ENCODE results near the gene SHKBP1. TPM values are rescaled to one million over a fixed set of nuclear protein-coding genes. Genes with fewer than 3 reads are reported as not detected.

SHKBP1 gene
- polyA plus RNA-seq, 1 donor from 2014 or later = 3.8 TPM

DNA sequence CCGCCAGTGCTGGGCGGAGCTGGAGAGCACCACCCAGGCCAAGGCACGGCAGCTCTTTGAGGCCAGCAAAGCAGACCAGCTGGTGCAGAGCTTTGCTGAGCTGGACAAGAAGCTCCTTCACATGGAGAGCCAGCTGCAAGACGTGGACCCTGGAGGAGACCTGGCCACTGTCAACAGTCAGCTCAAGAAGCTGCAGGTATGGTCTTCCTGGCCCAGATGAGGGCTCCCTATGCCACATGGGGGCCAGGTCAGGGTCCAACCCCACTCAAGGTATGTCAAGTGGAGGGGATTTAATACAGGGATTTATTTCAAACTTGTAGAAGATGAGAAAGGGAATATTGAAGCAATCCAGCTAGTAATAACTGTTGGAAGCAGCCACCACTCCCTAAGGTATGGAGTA is 42.5 kb upstream of the SHKBP1 start:
- Histone ChIP-seq H3K27me3 (ENCODE audit: insufficient read depth, low read depth, low read length) (peaks cover 21% of the 10 kb centered on the region), H3F3A (ENCODE audit: insufficient read depth, low read length, poor library complexity, severe bottlenecking) (no peaks in the 10 kb centered on the region), H3K79me2 (replicated peaks; ENCODE audit: insufficient read depth, low read length) (no peaks in the 10 kb centered on the region), H3K9me2 (ENCODE audit: insufficient read depth, low read length) (no peaks in the 10 kb centered on the region), H3K36me3 (ENCODE audit: insufficient read depth, low read length) (no peaks in the 10 kb centered on the region), H3K9me3 (ENCODE audit: low read length) (no peaks in the 10 kb centered on the region), H3K9ac (ENCODE audit: low read length) (no peak overlapping the region), H3K4me2 (ENCODE audit: low read length) (no peak overlapping the region), H2AFZ (ENCODE audit: low read depth, low read length) (no peak overlapping the region), H3K4me3 (ENCODE audit: low read length) (no peak overlapping the region), H3K27ac (ENCODE audit: low read length) (no peak overlapping the region), H4K20me1 (ENCODE audit: insufficient read depth) (no peaks in the 10 kb centered on the region)
- TF ChIP-seq SMC3 (conservative IDR thresholded peaks at IDR 0.05; ENCODE audit: poor library complexity) = no peak
- TF ChIP-seq REST (IDR thresholded peaks at IDR 0.05; ENCODE audit: borderline replicate concordance) = no peak
- TF ChIP-seq RAD21 (conservative IDR thresholded peaks at IDR 0.05) = no peak
- TF ChIP-seq TAF1 (IDR thresholded peaks at IDR 0.05; ENCODE audit: low read depth) = no peak
- no peak for TF ChIP-seq MXI1 (conservative IDR thresholded peaks at IDR 0.05; ENCODE audit: poor library complexity, severe bottlenecking)
- TF ChIP-seq EZH2 (IDR thresholded peaks at IDR 0.05; ENCODE audit: borderline replicate concordance, insufficient read depth, low read length, poor library complexity, severe bottlenecking) = no peak
- TF ChIP-seq, protein P1, sequence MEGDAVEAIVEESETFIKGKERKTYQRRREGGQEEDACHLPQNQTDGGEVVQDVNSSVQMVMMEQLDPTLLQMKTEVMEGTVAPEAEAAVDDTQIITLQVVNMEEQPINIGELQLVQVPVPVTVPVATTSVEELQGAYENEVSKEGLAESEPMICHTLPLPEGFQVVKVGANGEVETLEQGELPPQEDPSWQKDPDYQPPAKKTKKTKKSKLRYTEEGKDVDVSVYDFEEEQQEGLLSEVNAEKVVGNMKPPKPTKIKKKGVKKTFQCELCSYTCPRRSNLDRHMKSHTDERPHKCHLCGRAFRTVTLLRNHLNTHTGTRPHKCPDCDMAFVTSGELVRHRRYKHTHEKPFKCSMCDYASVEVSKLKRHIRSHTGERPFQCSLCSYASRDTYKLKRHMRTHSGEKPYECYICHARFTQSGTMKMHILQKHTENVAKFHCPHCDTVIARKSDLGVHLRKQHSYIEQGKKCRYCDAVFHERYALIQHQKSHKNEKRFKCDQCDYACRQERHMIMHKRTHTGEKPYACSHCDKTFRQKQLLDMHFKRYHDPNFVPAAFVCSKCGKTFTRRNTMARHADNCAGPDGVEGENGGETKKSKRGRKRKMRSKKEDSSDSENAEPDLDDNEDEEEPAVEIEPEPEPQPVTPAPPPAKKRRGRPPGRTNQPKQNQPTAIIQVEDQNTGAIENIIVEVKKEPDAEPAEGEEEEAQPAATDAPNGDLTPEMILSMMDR (IDR thresholded peaks at IDR 0.05; ENCODE audit: poor library complexity, severe bottlenecking) = no peak
- TF ChIP-seq EP300 (conservative IDR thresholded peaks at IDR 0.05; ENCODE audit: poor library complexity, severe bottlenecking) = no peak
- TF ChIP-seq POLR2AphosphoS5 (IDR thresholded peaks at IDR 0.05) = no peak

DNA sequence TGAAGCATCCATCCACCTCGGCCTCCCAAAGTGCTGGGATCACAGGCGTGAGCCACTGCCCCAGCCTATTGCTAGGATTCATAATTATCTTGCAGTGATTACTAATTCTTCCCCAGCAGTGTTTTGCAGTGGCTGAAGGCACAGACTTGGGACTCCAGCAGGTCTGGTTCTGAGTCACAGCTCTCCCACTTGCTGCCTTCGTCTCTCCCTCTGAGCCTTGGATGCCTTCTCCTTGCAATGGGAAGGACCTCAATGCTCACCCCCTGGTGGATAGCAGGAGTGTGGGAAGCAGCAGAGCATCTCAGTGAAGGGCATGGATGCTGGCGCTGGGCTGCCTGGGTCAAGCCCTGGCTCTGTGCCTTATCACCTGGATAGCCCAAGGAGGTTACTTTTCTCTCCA is 37.6 kb upstream of the SHKBP1 start:
- Histone ChIP-seq H3K36me3 (ENCODE audit: insufficient read depth, low read length) (no peaks in the 10 kb centered on the region), H3K4me3 (ENCODE audit: low read length) (no peak overlapping the region), H3K4me2 (ENCODE audit: low read length) (no peak overlapping the region), H3F3A (ENCODE audit: insufficient read depth, low read length, poor library complexity, severe bottlenecking) (no peaks in the 10 kb centered on the region), H3K9me2 (ENCODE audit: insufficient read depth, low read length) (no peaks in the 10 kb centered on the region), H3K27me3 (ENCODE audit: insufficient read depth, low read depth, low read length) (no peaks in the 10 kb centered on the region), H4K20me1 (ENCODE audit: insufficient read depth) (no peaks in the 10 kb centered on the region), H3K79me2 (replicated peaks; ENCODE audit: insufficient read depth, low read length) (no peaks in the 10 kb centered on the region), H3K9me3 (ENCODE audit: low read length) (no peaks in the 10 kb centered on the region), H3K27ac (ENCODE audit: low read length) (no peak overlapping the region), H2AFZ (ENCODE audit: low read depth, low read length) (no peak overlapping the region), H3K9ac (ENCODE audit: low read length) (no peak overlapping the region)
- no peak for TF ChIP-seq TAF1 (IDR thresholded peaks at IDR 0.05; ENCODE audit: low read depth)
- no peak for TF ChIP-seq REST (IDR thresholded peaks at IDR 0.05; ENCODE audit: borderline replicate concordance)
- TF ChIP-seq, protein P1 (IDR thresholded peaks at IDR 0.05; ENCODE audit: poor library complexity, severe bottlenecking) = no peak
- no peak for TF ChIP-seq EP300 (conservative IDR thresholded peaks at IDR 0.05; ENCODE audit: poor library complexity, severe bottlenecking)
- TF ChIP-seq POLR2AphosphoS5 (IDR thresholded peaks at IDR 0.05) = no peak
- no peak for TF ChIP-seq SMC3 (conservative IDR thresholded peaks at IDR 0.05; ENCODE audit: poor library complexity)
- no peak for TF ChIP-seq RAD21 (conservative IDR thresholded peaks at IDR 0.05)
- no peak for TF ChIP-seq MXI1 (conservative IDR thresholded peaks at IDR 0.05; ENCODE audit: poor library complexity, severe bottlenecking)
- no peak for TF ChIP-seq EZH2 (IDR thresholded peaks at IDR 0.05; ENCODE audit: borderline replicate concordance, insufficient read depth, low read length, poor library complexity, severe bottlenecking)
